Transverse colon (tissue), 4 donors: ENCODE results near the gene ZNF32. TPM values are rescaled to one million over a fixed set of nuclear protein-coding genes. Genes with fewer than 3 reads are reported as not detected.

ENCODE experiments used
- DNase-seq: peaks from one replicate; pipeline ENCODE4 v3.0.0-alpha.2; 2019
- H3K27ac ChIP-seq, 4 donors: fragments of 200-600 bp; sonication (generic); 2 replicates each; pipeline ENCODE4 v1.5.1; 2016 to 2018; ENCODE audit warnings: inconsistent platforms in 4 of 4
- H3K27me3 ChIP-seq: fragments of 200-600 bp; sonication (generic); 2 replicates; pipeline ENCODE4 v1.5.1; 2017; ENCODE audit warnings: inconsistent platforms
- H3K36me3 ChIP-seq, 4 donors: fragments of 200-600 bp; sonication (generic); 2 replicates each; pipeline ENCODE4 v1.5.1; 2017 to 2019; ENCODE audit warnings: inconsistent platforms in 4 of 4
- H3K4me1 ChIP-seq, 4 donors: fragments of 200-600 bp; sonication (generic); 2 replicates each; pipeline ENCODE4 v1.5.1; 2017 to 2020; ENCODE audit warnings: inconsistent platforms in 4 of 4
- H3K4me3 ChIP-seq, 4 donors: fragments of 200-600 bp; sonication (generic); 1 replicate in 1 of 4; 2 replicates in 3 of 4; pipeline versions ENCODE4 v1.5.1 to v1.6.1; 2017 to 2019; ENCODE audit warnings: inconsistent platforms in 4 of 4
- H3K9me3 ChIP-seq, 2 donors: fragments of 200-600 bp; sonication (generic); 2 replicates each; pipeline ENCODE4 v1.5.1; 2017 to 2019; ENCODE audit warnings: inconsistent platforms in 2 of 2
- EP300 ChIP-seq: sonication (generic); formaldehyde crosslinking; IDR thresholded peaks from one replicate; pipeline ENCODE4 v1.6.1; 2017; ENCODE audit warnings: antibody characterized with exemption, low read depth
- POLR2A ChIP-seq: fragments of 450-650 bp; IDR thresholded peaks from one replicate; pipeline ENCODE4 v1.6.1; 2016; ENCODE audit warnings: antibody characterized with exemption, mild to moderate bottlenecking, moderate library complexity
- POLR2AphosphoS5 ChIP-seq, 3 donors: sonication (generic); formaldehyde crosslinking; IDR thresholded peaks; one replicate each; pipeline ENCODE4 v1.6.1; 2016; ENCODE audit warnings: antibody characterized with exemption in 3 of 3
- WGBS, 2 donors: methylation state at CpG; one replicate each; pipeline ENCODE4 v1.1.5; 2018; ENCODE audit warnings: low coverage in 1 of 2; 5-methylcytosine and 5-hydroxymethylcytosine counted together
- in situ Hi-C, 4 donors: fragments of 200-750 bp; cut with MboI; loops; one replicate each; pipeline versions ENCODE4 v1.15.0 to v1.15.1; 2017; ENCODE audit warnings: low sequenced_read_pairs in 3 of 4, low pct_ligation_motif_present in 1 of 4, low pct_unique_long_range_greater_than_20kb in 1 of 4
- intact Hi-C: fragments of 100-400 bp; cut with DNase I; formaldehyde crosslinking; loops from one replicate; pipeline ENCODE4 v1.15.1; 2023; ENCODE audit warnings: low total_unique reads
- total RNA-seq, 4 donors: library from RNA; depleted of rRNA; stranded (reverse); fragments of >200 nt; gene quantifications; one replicate each; pipeline ENCODE4 v1.1.0, GENCODE V29; 2016
- TF ChIP-seq, protein P1 (sequence below), 5 experiments: fragments of 200-600 bp in 3 of 5; fragments of 450-650 bp in 2 of 5; sonication (generic) in 3 of 5; IDR thresholded peaks; 1 replicate in 2 of 5; 2 replicates in 3 of 5; pipeline ENCODE4 v1.5.1; 2016 to 2017; ENCODE audit warnings: antibody characterized with exemption in 5 of 5, inconsistent platforms in 3 of 5, mild to moderate bottlenecking in 2 of 5, moderate library complexity in 1 of 5

Gene ZNF32
- total RNA-seq, 4 donors from 2014 or later = 9.7 to 38.6 (median 22.1) TPM

- H3K4me3 ChIP-seq = no peak overlapping the region
- H3K9me3 ChIP-seq = no peaks in the 10 kb centered on the region
- in situ Hi-C loops (loop anchor here in 2 of 4 donors (25.0 kb wide), 3 partner anchors 346 to 621 kb away; no protein-coding TSS in a partner anchor), intact Hi-C loops (no loop called here)
- H3K27me3 ChIP-seq = no peaks in the 10 kb centered on the region
- H3K36me3 ChIP-seq = no peaks in the 10 kb centered on the region
- WGBS, 2 donors = 63% methylated on average over 2 of the region's 2 CpGs; no CpG with 5 or more reads in 1 of the 2 donors
- DNase-seq = no peak
- H3K27ac ChIP-seq = no peak overlapping the region
- peaks cover 0 to 14% (median 10%) of the 10 kb centered on the region in 4 donors for H3K4me1 ChIP-seq
- TF ChIP-seq, protein P1, sequence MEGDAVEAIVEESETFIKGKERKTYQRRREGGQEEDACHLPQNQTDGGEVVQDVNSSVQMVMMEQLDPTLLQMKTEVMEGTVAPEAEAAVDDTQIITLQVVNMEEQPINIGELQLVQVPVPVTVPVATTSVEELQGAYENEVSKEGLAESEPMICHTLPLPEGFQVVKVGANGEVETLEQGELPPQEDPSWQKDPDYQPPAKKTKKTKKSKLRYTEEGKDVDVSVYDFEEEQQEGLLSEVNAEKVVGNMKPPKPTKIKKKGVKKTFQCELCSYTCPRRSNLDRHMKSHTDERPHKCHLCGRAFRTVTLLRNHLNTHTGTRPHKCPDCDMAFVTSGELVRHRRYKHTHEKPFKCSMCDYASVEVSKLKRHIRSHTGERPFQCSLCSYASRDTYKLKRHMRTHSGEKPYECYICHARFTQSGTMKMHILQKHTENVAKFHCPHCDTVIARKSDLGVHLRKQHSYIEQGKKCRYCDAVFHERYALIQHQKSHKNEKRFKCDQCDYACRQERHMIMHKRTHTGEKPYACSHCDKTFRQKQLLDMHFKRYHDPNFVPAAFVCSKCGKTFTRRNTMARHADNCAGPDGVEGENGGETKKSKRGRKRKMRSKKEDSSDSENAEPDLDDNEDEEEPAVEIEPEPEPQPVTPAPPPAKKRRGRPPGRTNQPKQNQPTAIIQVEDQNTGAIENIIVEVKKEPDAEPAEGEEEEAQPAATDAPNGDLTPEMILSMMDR (IDR thresholded peaks at IDR 0.05) = no peak
- TF ChIP-seq EP300 = no peak
- TF ChIP-seq POLR2AphosphoS5 (IDR thresholded peaks at IDR 0.05) = no peak
Observed at GRCh38 chr10:43691485-43691884, 42.8 kb upstream of the ZNF32 start.

DNA sequence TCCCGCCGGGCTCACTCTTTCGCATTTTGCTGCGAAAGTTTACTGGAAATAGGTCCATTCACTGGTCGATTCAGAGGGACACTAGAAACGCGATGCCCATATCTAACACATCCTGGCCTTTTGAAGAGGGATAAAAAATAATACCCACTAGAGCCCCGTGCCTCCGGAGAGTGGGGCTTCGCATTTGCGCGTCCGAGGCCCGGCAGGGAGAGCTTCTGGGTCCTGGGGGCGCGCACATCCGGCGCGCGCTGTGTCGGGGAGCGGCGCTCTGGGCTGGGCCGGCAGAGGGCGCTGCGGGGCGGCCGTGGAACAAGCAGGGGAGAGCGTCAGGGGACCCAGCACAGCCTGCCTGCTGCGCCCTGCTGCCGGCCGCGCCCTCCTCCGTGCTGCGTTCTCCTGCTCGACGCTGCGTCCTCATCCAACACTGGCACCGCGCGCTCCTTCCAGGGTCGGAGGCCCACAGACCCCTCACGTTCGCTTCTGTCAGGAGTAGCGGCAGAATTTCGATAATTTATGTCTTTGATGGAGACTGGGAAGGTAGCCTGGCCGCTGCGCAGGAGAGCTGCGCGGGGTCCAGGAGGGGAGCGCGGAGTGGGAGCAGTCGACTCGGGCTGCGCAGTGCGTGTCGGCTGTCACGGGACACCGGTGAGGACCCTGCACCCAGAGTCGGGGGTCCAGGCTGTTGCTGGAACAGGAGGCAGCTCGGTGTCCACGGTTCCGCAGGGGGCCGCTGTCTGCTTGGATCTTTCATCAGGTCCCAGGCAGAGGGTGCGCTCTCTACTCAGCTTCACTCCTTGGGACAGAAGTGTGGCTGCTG lies 41.5 kb upstream of the ZNF32 start:
- intact Hi-C loops = loop anchor here (1.0 kb wide), 1 partner anchor 696 kb away; no protein-coding TSS in a partner anchor
- Histone ChIP-seq H3K27ac (peak overlapping the region; percentile 60 to 75 (median 72)), H3K4me1 (peaks cover 0 to 14% (median 10%) of the 10 kb centered on the region in 4 donors), H3K36me3 (no peaks in the 10 kb centered on the region), H3K4me3 (peak overlapping the region; percentile 35 to 57 (median 42)), H3K27me3 (no peaks in the 10 kb centered on the region), H3K9me3 (no peaks in the 10 kb centered on the region)
- TF ChIP-seq EP300 (no peak), POLR2A (peak; percentile 39), POLR2AphosphoS5 (IDR thresholded peaks at IDR 0.05) (peak in 2 of 3 donors; percentile 20 to 42)
- TF ChIP-seq, protein P1 (IDR thresholded peaks at IDR 0.05) = peak; percentile 83 to 96 (median 91)
- WGBS, 2 donors = 3% methylated on average over 64 of the region's 65 CpGs; no CpG with 5 or more reads in 1 of the 2 donors
- in situ Hi-C loops = loop anchor here in 2 of 4 donors (10.0 to 25.0 kb wide), 4 partner anchors 347 to 695 kb away; partner anchors contain the start of gene CXCL12 (in 1 of the 2)
- peak; percentile 86 for DNase-seq

GRCh38 chr10:43689618-43689954 lies 40.9 kb upstream of the ZNF32 start:
- peak; percentile 61 for DNase-seq
- intact Hi-C loops = loop anchor here (1.0 kb wide), 1 partner anchor 697 kb away; no protein-coding TSS in a partner anchor
- Histone ChIP-seq H3K4me3 (peak overlapping the region; percentile 33 to 57 (median 42)), H3K36me3 (no peaks in the 10 kb centered on the region), H3K9me3 (no peaks in the 10 kb centered on the region), H3K4me1 (peaks cover 0 to 14% (median 10%) of the 10 kb centered on the region in 4 donors), H3K27me3 (no peaks in the 10 kb centered on the region), H3K27ac (peak overlapping the region; percentile 60 to 75 (median 72))
- WGBS, 2 donors = 3 to 9% methylated on average over 4 to 25 of the region's 25 CpGs
- TF ChIP-seq EP300 (no peak), POLR2A (no peak), POLR2AphosphoS5 (IDR thresholded peaks at IDR 0.05) (no peak)
- TF ChIP-seq, protein P1 (IDR thresholded peaks at IDR 0.05) = no peak
- in situ Hi-C loops = loop anchor here in 2 of 4 donors (10.0 to 25.0 kb wide), 4 partner anchors 348 to 695 kb away; partner anchors contain the start of gene CXCL12 (in 1 of the 2)

GRCh38 chr10:43689007-43689491 lies 40.4 kb upstream of the ZNF32 start:
- peak overlapping the region in 3 of 4 donors; percentile 40 to 57 (median 44) for H3K4me3 ChIP-seq
- WGBS, 2 donors = 70 to 90% methylated on average over 2 to 21 of the region's 25 CpGs
- no peaks in the 10 kb centered on the region for H3K27me3 ChIP-seq
- no peaks in the 10 kb centered on the region for H3K9me3 ChIP-seq
- in situ Hi-C loops = loop anchor here in 2 of 4 donors (10.0 to 25.0 kb wide), 4 partner anchors 348 to 696 kb away; partner anchors contain the start of gene CXCL12 (in 1 of the 2)
- DNase-seq = no peak
- H3K36me3 ChIP-seq = no peaks in the 10 kb centered on the region
- intact Hi-C loops = loop anchor here (1.0 kb wide), 1 partner anchor 697 kb away; no protein-coding TSS in a partner anchor
- peak overlapping the region in 1 of 4 donors; percentile 60 for H3K27ac ChIP-seq
- TF ChIP-seq POLR2A (no peak), EP300 (no peak), POLR2AphosphoS5 (IDR thresholded peaks at IDR 0.05) (no peak)
- TF ChIP-seq, protein P1 (IDR thresholded peaks at IDR 0.05) = no peak
- H3K4me1 ChIP-seq = peaks cover 0 to 14% (median 10%) of the 10 kb centered on the region in 4 donors
